SKM-1 (cell line): Measurements from ENCODE around the gene PIKFYVE.

Experiments used
- DNase-seq: peaks from one replicate; lab custom pipeline; 2025; ENCODE audit not compliant: unreplicated experiment; lab: John Stamatoyannopoulos, UW

Gene PIKFYVE

DNA sequence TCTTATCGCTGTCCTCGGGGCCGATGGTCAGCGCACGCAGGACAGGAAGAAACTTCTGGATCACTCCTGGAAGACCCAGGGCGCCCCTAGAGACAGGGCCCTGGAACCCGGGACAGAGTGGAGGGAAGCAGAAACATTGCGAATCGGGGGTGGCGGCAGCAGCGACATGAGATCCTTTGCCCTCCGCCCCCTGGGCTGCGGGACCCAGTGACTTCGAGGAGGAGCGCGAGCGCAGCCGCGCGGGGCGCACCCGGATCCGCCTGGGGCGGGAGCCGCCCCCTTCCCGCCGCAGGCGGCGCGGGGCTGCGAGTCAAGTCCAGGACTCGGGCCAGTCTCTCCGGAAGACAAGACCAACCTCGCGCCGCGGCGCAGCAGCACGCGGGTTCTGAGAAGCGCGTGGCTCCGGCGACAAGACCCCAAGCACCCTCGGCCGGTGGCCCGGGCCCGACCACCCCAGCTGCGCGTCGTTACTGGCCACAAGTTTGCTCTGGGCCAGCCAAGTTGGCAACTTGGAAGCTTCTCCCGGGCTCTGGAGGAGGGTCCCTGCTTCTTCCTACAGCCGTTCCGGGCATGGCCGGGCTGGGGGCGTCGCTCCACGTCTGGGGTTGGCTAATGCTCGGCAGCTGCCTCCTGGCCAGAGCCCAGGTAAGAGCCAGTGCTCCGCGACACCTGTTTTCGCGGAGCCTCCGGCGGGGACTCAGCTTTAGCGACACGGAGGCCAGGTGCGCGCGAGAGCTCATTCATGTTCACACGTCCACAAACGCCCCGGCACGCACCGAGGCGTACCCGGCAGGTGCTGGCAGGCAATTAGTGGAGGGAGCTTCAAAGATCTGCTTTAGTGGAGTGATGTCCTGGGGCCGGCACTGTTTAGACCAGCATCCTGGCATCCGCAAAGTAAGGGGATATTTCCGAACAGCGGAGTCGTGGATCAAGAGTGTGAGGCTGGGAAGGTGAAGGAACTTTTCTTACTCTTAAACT, 140.7 kb downstream of the PIKFYVE start, which contains the start of gene PTH2R:
Gene PTH2R (plus strand): TSS at position 319 of the 978 bp plus-strand sequence. CDS start 252 bp downstream, at position 571.
- no peak for DNase-seq

DNA sequence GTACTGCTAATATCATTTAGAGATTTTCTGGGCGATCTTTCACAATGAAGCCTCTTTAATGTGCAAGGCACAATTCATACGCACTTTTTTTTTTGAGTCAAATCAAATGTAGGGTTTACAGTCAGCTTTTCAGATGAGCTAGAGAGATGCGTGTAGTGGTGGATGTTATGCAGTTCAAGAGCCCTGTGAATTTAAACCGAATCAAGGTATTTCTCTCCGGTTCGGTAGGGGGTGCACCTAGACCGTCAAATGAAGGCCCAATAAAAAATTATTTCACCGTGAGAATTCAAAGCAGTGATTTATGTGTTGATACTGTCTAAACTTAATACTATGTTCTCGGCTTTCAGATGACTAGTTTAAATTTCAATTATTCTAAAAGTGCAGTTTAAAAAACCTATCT, 141.6 kb downstream of the PIKFYVE start:
- no peak for DNase-seq
